Measurements from ENCODE around the gene ERMP1. TPM values are rescaled to one million over a fixed set of nuclear protein-coding genes. Genes with fewer than 3 reads are reported as not detected.

ERMP1 gene
- polyA plus RNA-seq, 3 donors: 2.5 to 3.7 (median 3.6) TPM

- Histone ChIP-seq H3K4me1 (ENCODE audit: control insufficient read depth in 1 of 2, insufficient read depth in 2 of 2, low read length in 2 of 2) (no peaks in the 10 kb centered on the region), H3K4me3 (replicated peaks in 1 of 3; ENCODE audit: low read depth in 2 of 3, low read length in 3 of 3) (no peak overlapping the region), H3K27me3 (ENCODE audit: control insufficient read depth in 2 of 2, insufficient read depth in 2 of 2, low read length in 2 of 2) (no peaks in the 10 kb centered on the region), H3K9me3 (replicated peaks in 1 of 2; ENCODE audit: control insufficient read depth in 1 of 2, insufficient read depth in 1 of 2, low read length in 2 of 2) (no peaks in the 10 kb centered on the region), H3K79me2 (ENCODE audit: insufficient read depth, low read length) (no peaks in the 10 kb centered on the region), H2AFZ (ENCODE audit: insufficient read depth, low read depth, low read length, poor library complexity, severe bottlenecking) (no peak overlapping the region), H3K4me2 (replicated peaks; ENCODE audit: extremely low read depth, low read length, poor library complexity, severe bottlenecking) (no peak overlapping the region), H3K9ac (ENCODE audit: insufficient read depth, low read length, poor library complexity, severe bottlenecking) (no peak overlapping the region), H3K36me3 (replicated peaks in 1 of 2; ENCODE audit: control insufficient read depth in 1 of 2, insufficient read depth in 2 of 2, low read length in 2 of 2) (peaks cover 11 to 45% of the 10 kb centered on the region in 2 donors), H4K20me1 (ENCODE audit: insufficient read depth, low read length) (no peaks in the 10 kb centered on the region), H3K27ac (ENCODE audit: low read depth in 1 of 2, low read length in 2 of 2) (no peak overlapping the region)
- H3K4me3 Mint-ChIP-seq: no peak overlapping the region
- no peaks in the 10 kb centered on the region for H3K4me1 Mint-ChIP-seq
- peaks cover 31 to 38% of the 10 kb centered on the region in 2 donors for H3K36me3 Mint-ChIP-seq
- H3K27ac Mint-ChIP-seq: no peak overlapping the region
- 32% methylated on average over 4 of the region's 5 CpGs for WGBS (ENCODE audit: insufficient coverage)
- H3K9me3 Mint-ChIP-seq: no peaks in the 10 kb centered on the region
- TF ChIP-seq CTCF (IDR thresholded peaks at IDR 0.05): no peak
- intact Hi-C loops (cut with micrococcal nuclease): no loop called here
- H3K27me3 Mint-ChIP-seq (ENCODE audit: low read depth in 3 of 3): no peaks in the 10 kb centered on the region
- DNase-seq: no peak
These were observed 33.6 kb downstream of the ERMP1 start for GRCh38 chr9:5799314-5799713.

- no peaks in the 10 kb centered on the region for H3K27me3 Mint-ChIP-seq (ENCODE audit: low read depth in 3 of 3)
- intact Hi-C loops (cut with micrococcal nuclease): no loop called here
- H3K36me3 Mint-ChIP-seq: peaks cover 26 to 42% of the 10 kb centered on the region in 2 donors
These were observed 34.3 kb downstream of the ERMP1 start for GRCh38 chr9:5798581-5798980.

More at GRCh38 chr9:5798581-5798980, 34.3 kb downstream of the ERMP1 start:
- Mint-ChIP-seq H3K27ac (no peak overlapping the region), H3K4me1 (no peaks in the 10 kb centered on the region), H3K4me3 (no peak overlapping the region), H3K9me3 (no peaks in the 10 kb centered on the region)
- no peaks in the 10 kb centered on the region for H3K79me2 ChIP-seq (ENCODE audit: insufficient read depth, low read length)
- DNase-seq: no peak
- no peaks in the 10 kb centered on the region for H3K9me3 ChIP-seq (replicated peaks in 1 of 2; ENCODE audit: control insufficient read depth in 1 of 2, insufficient read depth in 1 of 2, low read length in 2 of 2)
- H3K4me1 ChIP-seq (ENCODE audit: control insufficient read depth in 1 of 2, insufficient read depth in 2 of 2, low read length in 2 of 2): no peaks in the 10 kb centered on the region
- H3K27ac ChIP-seq (ENCODE audit: low read depth in 1 of 2, low read length in 2 of 2): no peak overlapping the region
- no peak overlapping the region for H2AFZ ChIP-seq (ENCODE audit: insufficient read depth, low read depth, low read length, poor library complexity, severe bottlenecking)
- H4K20me1 ChIP-seq (ENCODE audit: insufficient read depth, low read length): no peaks in the 10 kb centered on the region
- H3K4me3 ChIP-seq (replicated peaks in 1 of 3; ENCODE audit: low read depth in 2 of 3, low read length in 3 of 3): no peak overlapping the region
- no CpG with 5 or more reads among the region's 2 CpGs for WGBS (ENCODE audit: insufficient coverage)
- TF ChIP-seq CTCF (IDR thresholded peaks at IDR 0.05): no peak
- H3K36me3 ChIP-seq (replicated peaks in 1 of 2; ENCODE audit: control insufficient read depth in 1 of 2, insufficient read depth in 2 of 2, low read length in 2 of 2): peaks cover 11 to 38% of the 10 kb centered on the region in 2 donors
- no peaks in the 10 kb centered on the region for H3K27me3 ChIP-seq (ENCODE audit: control insufficient read depth in 2 of 2, insufficient read depth in 2 of 2, low read length in 2 of 2)
- H3K9ac ChIP-seq (ENCODE audit: insufficient read depth, low read length, poor library complexity, severe bottlenecking): no peak overlapping the region
- H3K4me2 ChIP-seq (replicated peaks; ENCODE audit: extremely low read depth, low read length, poor library complexity, severe bottlenecking): no peak overlapping the region

All from CD14-positive monocyte (primary cell).